Activated naive CD4-positive, alpha-beta T cell treated with Interleukin-2 at 50 U/mL for 16 hours (primary cell): ENCODE measurements around the gene MBP.

Experiments used
- DNase-seq: peaks from one replicate; pipeline ENCODE4 v3.0.0-alpha.2; 2020

Gene MBP

GRCh38 chr18:77132369-77133050 lies at the start of gene MBP:
MBP (minus strand) TSS chr18:77132783; CDS start chr18:77105261, 27,522 bp downstream.
- peak; percentile 71 for DNase-seq

GRCh38 chr18:77181950-77182707 lies 49.5 kb upstream of the MBP start:
- no peak for DNase-seq

- no peak for DNase-seq
These were observed 46.0 kb upstream of the MBP start for GRCh38 chr18:77178559-77178958.

GRCh38 chr18:77177009-77177408 lies 44.4 kb upstream of the MBP start:
- DNase-seq = no peak

GRCh38 chr18:77173275-77174030 lies 40.9 kb upstream of the MBP start:
- no peak for DNase-seq

GRCh38 chr18:77170890-77171410 lies 38.4 kb upstream of the MBP start:
- DNase-seq = no peak

- no peak for DNase-seq
These were observed 36.3 kb upstream of the MBP start for GRCh38 chr18:77168811-77169311.

GRCh38 chr18:77167251-77167650 lies 34.7 kb upstream of the MBP start:
- DNase-seq = no peak

- no peak for DNase-seq
These were observed 33.9 kb upstream of the MBP start for GRCh38 chr18:77166523-77166922.

GRCh38 chr18:77165503-77166188 lies 33.1 kb upstream of the MBP start:
- no peak for DNase-seq

GRCh38 chr18:77164763-77165485 lies 32.3 kb upstream of the MBP start:
- no peak for DNase-seq

GRCh38 chr18:77164026-77164425 lies 31.4 kb upstream of the MBP start:
- DNase-seq = no peak

GRCh38 chr18:77162580-77162979 lies 30.0 kb upstream of the MBP start:
- DNase-seq = no peak

GRCh38 chr18:77161961-77162360 lies 29.4 kb upstream of the MBP start:
- DNase-seq = no peak

GRCh38 chr18:77161383-77161782 lies 28.8 kb upstream of the MBP start:
- DNase-seq = no peak

- DNase-seq = no peak
These were observed 27.9 kb upstream of the MBP start for GRCh38 chr18:77160515-77160914.

GRCh38 chr18:77157312-77157711 lies 24.7 kb upstream of the MBP start:
- DNase-seq = no peak

GRCh38 chr18:77155031-77155430 lies 22.4 kb upstream of the MBP start:
- no peak for DNase-seq

GRCh38 chr18:77153404-77153803 lies 20.8 kb upstream of the MBP start:
- DNase-seq = no peak

- no peak for DNase-seq
These were observed 19.4 kb upstream of the MBP start for GRCh38 chr18:77151772-77152520.
